ENCODE data around the gene ATP2A1.

Gene ATP2A1

GRCh38 chr16:28912558-28912957, 34.3 kb downstream of the ATP2A1 start:
- no peak for DNase-seq
- H2BK120ac ChIP-seq (ENCODE audit: insufficient read depth, low read length, poor library complexity): no peak overlapping the region
- no peaks in the 10 kb centered on the region for H3K4me1 ChIP-seq (ENCODE audit: control insufficient read depth in 1 of 2, insufficient read depth in 2 of 2, low read length in 2 of 2)
- no peak overlapping the region for H3K14ac ChIP-seq (ENCODE audit: low read length)
- H3K79me1 ChIP-seq (ENCODE audit: low read length): no peaks in the 10 kb centered on the region
- H2AK5ac ChIP-seq (ENCODE audit: low read length): no peak overlapping the region
- H3K27me3 ChIP-seq (ENCODE audit: insufficient read depth, low read length): no peaks in the 10 kb centered on the region
- H3K27ac ChIP-seq (ENCODE audit: low read depth, low read length): no peak overlapping the region
- no peak overlapping the region for H4K91ac ChIP-seq (ENCODE audit: low read depth, low read length)
- H3K79me2 ChIP-seq (ENCODE audit: control insufficient read depth, insufficient read depth, low read length, poor library complexity): no peaks in the 10 kb centered on the region
- H4K8ac ChIP-seq (ENCODE audit: low read depth, low read length): no peak overlapping the region
- no peak overlapping the region for H3K4me3 ChIP-seq (ENCODE audit: low read depth, low read length)
- H3K4ac ChIP-seq (ENCODE audit: low read depth, low read length): no peak overlapping the region
- peaks cover 2% of the 10 kb centered on the region for H3K9me3 ChIP-seq (ENCODE audit: insufficient read depth, low read depth, low read length)
- no peak overlapping the region for H4K12ac ChIP-seq (ENCODE audit: low read depth, low read length)
- H3K36me3 ChIP-seq (ENCODE audit: control insufficient read depth in 1 of 2, insufficient read depth in 2 of 2, low read length in 2 of 2): peaks cover 28 to 38% of the 10 kb centered on the region in 2 experiments
- H3K9ac ChIP-seq (ENCODE audit: low read length): no peak overlapping the region
- H2BK12ac ChIP-seq (ENCODE audit: low read length): no peak overlapping the region
- no peak overlapping the region for H3K23ac ChIP-seq (ENCODE audit: low read length)
- no peak overlapping the region for H2BK5ac ChIP-seq (ENCODE audit: low read depth, low read length, poor library complexity)
- no CpG with 5 or more reads among the region's 12 CpGs for whole genome bisulfite sequencing (ENCODE audit: extremely low coverage, insufficient coverage, insufficient read length)
- no peak overlapping the region for H2AFZ ChIP-seq (ENCODE audit: insufficient read depth, low read length, poor library complexity)
- H3K4me2 ChIP-seq (ENCODE audit: low read length): no peak overlapping the region
- H3K18ac ChIP-seq (ENCODE audit: low read length): no peak overlapping the region

- Histone ChIP-seq H3K27ac (ENCODE audit: low read depth, low read length) (no peak overlapping the region), H3K79me1 (ENCODE audit: low read length) (no peaks in the 10 kb centered on the region), H3K18ac (ENCODE audit: low read length) (no peak overlapping the region), H3K9me3 (ENCODE audit: insufficient read depth, low read depth, low read length) (peaks cover 2% of the 10 kb centered on the region), H4K91ac (ENCODE audit: low read depth, low read length) (no peak overlapping the region), H3K14ac (ENCODE audit: low read length) (no peak overlapping the region), H3K27me3 (ENCODE audit: insufficient read depth, low read length) (no peaks in the 10 kb centered on the region), H3K4me2 (ENCODE audit: low read length) (no peak overlapping the region), H2BK120ac (ENCODE audit: insufficient read depth, low read length, poor library complexity) (no peak overlapping the region), H2AFZ (ENCODE audit: insufficient read depth, low read length, poor library complexity) (no peak overlapping the region), H3K79me2 (ENCODE audit: control insufficient read depth, insufficient read depth, low read length, poor library complexity) (no peaks in the 10 kb centered on the region), H3K4ac (ENCODE audit: low read depth, low read length) (no peak overlapping the region), H3K4me1 (ENCODE audit: control insufficient read depth in 1 of 2, insufficient read depth in 2 of 2, low read length in 2 of 2) (no peaks in the 10 kb centered on the region), H3K36me3 (ENCODE audit: control insufficient read depth in 1 of 2, insufficient read depth in 2 of 2, low read length in 2 of 2) (peaks cover 24 to 34% of the 10 kb centered on the region in 2 experiments), H3K4me3 (ENCODE audit: low read depth, low read length) (no peak overlapping the region), H4K8ac (ENCODE audit: low read depth, low read length) (no peak overlapping the region), H3K23ac (ENCODE audit: low read length) (no peak overlapping the region), H2BK5ac (ENCODE audit: low read depth, low read length, poor library complexity) (no peak overlapping the region), H3K9ac (ENCODE audit: low read length) (no peak overlapping the region), H2AK5ac (ENCODE audit: low read length) (no peak overlapping the region), H4K12ac (ENCODE audit: low read depth, low read length) (peak overlapping the region; percentile 31), H2BK12ac (ENCODE audit: low read length) (no peak overlapping the region)
- no CpG with 5 or more reads among the region's 29 CpGs for WGBS (ENCODE audit: extremely low coverage, insufficient coverage, insufficient read length)
- no peak for DNase-seq
Observed at GRCh38 chr16:28913946-28914724, 35.8 kb downstream of the ATP2A1 start.

- no peak overlapping the region for H2AFZ ChIP-seq (ENCODE audit: insufficient read depth, low read length, poor library complexity)
- no peaks in the 10 kb centered on the region for H3K79me2 ChIP-seq (ENCODE audit: control insufficient read depth, insufficient read depth, low read length, poor library complexity)
- H3K14ac ChIP-seq (ENCODE audit: low read length): no peak overlapping the region
- H4K8ac ChIP-seq (ENCODE audit: low read depth, low read length): no peak overlapping the region
- H2BK120ac ChIP-seq (ENCODE audit: insufficient read depth, low read length, poor library complexity): no peak overlapping the region
- H3K23ac ChIP-seq (ENCODE audit: low read length): no peak overlapping the region
- no peak overlapping the region for H2AK5ac ChIP-seq (ENCODE audit: low read length)
- H3K18ac ChIP-seq (ENCODE audit: low read length): no peak overlapping the region
- H4K12ac ChIP-seq (ENCODE audit: low read depth, low read length): no peak overlapping the region
- no peaks in the 10 kb centered on the region for H3K4me1 ChIP-seq (ENCODE audit: control insufficient read depth in 1 of 2, insufficient read depth in 2 of 2, low read length in 2 of 2)
- H3K79me1 ChIP-seq (ENCODE audit: low read length): no peaks in the 10 kb centered on the region
- DNase-seq: peak; percentile 91 to 98
- peaks cover 2% of the 10 kb centered on the region for H3K9me3 ChIP-seq (ENCODE audit: insufficient read depth, low read depth, low read length)
- no peak overlapping the region for H2BK12ac ChIP-seq (ENCODE audit: low read length)
- no peak overlapping the region for H3K27ac ChIP-seq (ENCODE audit: low read depth, low read length)
- no peak overlapping the region for H3K4me2 ChIP-seq (ENCODE audit: low read length)
- no peak overlapping the region for H4K91ac ChIP-seq (ENCODE audit: low read depth, low read length)
- peaks cover 29 to 32% of the 10 kb centered on the region in 2 experiments for H3K36me3 ChIP-seq (ENCODE audit: control insufficient read depth in 1 of 2, insufficient read depth in 2 of 2, low read length in 2 of 2)
- no peak overlapping the region for H2BK5ac ChIP-seq (ENCODE audit: low read depth, low read length, poor library complexity)
- no peak overlapping the region for H3K4ac ChIP-seq (ENCODE audit: low read depth, low read length)
- no peak overlapping the region for H3K4me3 ChIP-seq (ENCODE audit: low read depth, low read length)
- no peak overlapping the region for H3K9ac ChIP-seq (ENCODE audit: low read length)
- H3K27me3 ChIP-seq (ENCODE audit: insufficient read depth, low read length): no peaks in the 10 kb centered on the region
Observed at GRCh38 chr16:28915181-28915580, 36.9 kb downstream of the ATP2A1 start.

- H3K27ac ChIP-seq (ENCODE audit: low read depth, low read length): no peak overlapping the region
- no peaks in the 10 kb centered on the region for H3K4me1 ChIP-seq (ENCODE audit: control insufficient read depth in 1 of 2, insufficient read depth in 2 of 2, low read length in 2 of 2)
- H3K9me3 ChIP-seq (ENCODE audit: insufficient read depth, low read depth, low read length): no peaks in the 10 kb centered on the region
- H2AK5ac ChIP-seq (ENCODE audit: low read length): no peak overlapping the region
- H3K14ac ChIP-seq (ENCODE audit: low read length): no peak overlapping the region
- no peak overlapping the region for H2BK120ac ChIP-seq (ENCODE audit: insufficient read depth, low read length, poor library complexity)
- H4K8ac ChIP-seq (ENCODE audit: low read depth, low read length): no peak overlapping the region
- H4K12ac ChIP-seq (ENCODE audit: low read depth, low read length): no peak overlapping the region
- H3K4me2 ChIP-seq (ENCODE audit: low read length): no peak overlapping the region
- H3K23ac ChIP-seq (ENCODE audit: low read length): no peak overlapping the region
- no peaks in the 10 kb centered on the region for H3K79me2 ChIP-seq (ENCODE audit: control insufficient read depth, insufficient read depth, low read length, poor library complexity)
- no peak overlapping the region for H2BK12ac ChIP-seq (ENCODE audit: low read length)
- DNase-seq: no peak
- H3K79me1 ChIP-seq (ENCODE audit: low read length): no peaks in the 10 kb centered on the region
- peaks cover 25 to 26% of the 10 kb centered on the region in 2 experiments for H3K36me3 ChIP-seq (ENCODE audit: control insufficient read depth in 1 of 2, insufficient read depth in 2 of 2, low read length in 2 of 2)
- no peak overlapping the region for H3K9ac ChIP-seq (ENCODE audit: low read length)
- H3K18ac ChIP-seq (ENCODE audit: low read length): no peak overlapping the region
- H3K4ac ChIP-seq (ENCODE audit: low read depth, low read length): no peak overlapping the region
- H4K91ac ChIP-seq (ENCODE audit: low read depth, low read length): no peak overlapping the region
- H2AFZ ChIP-seq (ENCODE audit: insufficient read depth, low read length, poor library complexity): no peak overlapping the region
- H3K4me3 ChIP-seq (ENCODE audit: low read depth, low read length): no peak overlapping the region
- H3K27me3 ChIP-seq (ENCODE audit: insufficient read depth, low read length): no peaks in the 10 kb centered on the region
- WGBS (ENCODE audit: extremely low coverage, insufficient coverage, insufficient read length): no CpG with 5 or more reads among the region's 7 CpGs
- no peak overlapping the region for H2BK5ac ChIP-seq (ENCODE audit: low read depth, low read length, poor library complexity)
Observed at GRCh38 chr16:28917095-28917494, 38.8 kb downstream of the ATP2A1 start.

Data from trophoblast cell (in vitro differentiated cells and primary cell).